GM08714 (cell line): ENCODE results near the gene PDE3B.
A peak's percentile ranks its signal among the peaks of the same experiment; 100 is the strongest.

Experiments used
- H3K4me3 ChIP-seq: fragments of 200-500 bp; sonication (Bioruptor generic); 2 replicates; pipeline ENCODE4 v1.5.1; 2014; ENCODE audit warnings: mild to moderate bottlenecking, low read length, inconsistent platforms
- ZNF274 ChIP-seq: IDR thresholded peaks from 2 replicates; pipeline ENCODE4 v1.6.1; 2012; ENCODE audit warnings: mild to moderate bottlenecking, low read depth, low read length

Gene PDE3B

GRCh38 chr11:14884667-14885273 is 241.2 kb downstream of the PDE3B start:
- no peak for TF ChIP-seq ZNF274
- no peak overlapping the region for H3K4me3 ChIP-seq

- TF ChIP-seq ZNF274: no peak
- H3K4me3 ChIP-seq: no peak overlapping the region
These were observed 242.9 kb downstream of the PDE3B start for GRCh38 chr11:14886513-14886912.

GRCh38 chr11:14891143-14892035 is 247.8 kb downstream of the PDE3B start:
- no peak for TF ChIP-seq ZNF274
- H3K4me3 ChIP-seq: peak overlapping the region; percentile 63; the same call in 1 of the 2 replicates

- H3K4me3 ChIP-seq: peak within 1 kb of the TSS; percentile 63; the same call in 1 of the 2 replicates
These were observed 248.5 kb downstream of the PDE3B start, which contains the start of gene CYP2R1 for GRCh38 chr11:14892036-14892556. TSS of gene CYP2R1 (minus strand) at chr11:14892231. CDS start at chr11:14892205, 26 bp downstream.

GRCh38 chr11:14892577-14892976 is 249.0 kb downstream of the PDE3B start:
- no peak for TF ChIP-seq ZNF274

More at GRCh38 chr11:14892036-14892556, 248.5 kb downstream of the PDE3B start, which contains the start of gene CYP2R1:
- TF ChIP-seq ZNF274: no peak

GRCh38 chr11:14894657-14895598 is 251.3 kb downstream of the PDE3B start:
- H3K4me3 ChIP-seq: no peak overlapping the region
- TF ChIP-seq ZNF274: no peak

More at GRCh38 chr11:14892577-14892976, 249.0 kb downstream of the PDE3B start:
- H3K4me3 ChIP-seq: peak overlapping the region; percentile 63; the same call in 1 of the 2 replicates

GRCh38 chr11:14898355-14898754 is 254.8 kb downstream of the PDE3B start:
- TF ChIP-seq ZNF274: no peak
- H3K4me3 ChIP-seq: no peak overlapping the region

- H3K4me3 ChIP-seq: no peak overlapping the region
- TF ChIP-seq ZNF274: no peak
These were observed 255.3 kb downstream of the PDE3B start for GRCh38 chr11:14898906-14899305.

GRCh38 chr11:14902650-14903350 is 259.2 kb downstream of the PDE3B start:
- no peak for TF ChIP-seq ZNF274
- H3K4me3 ChIP-seq: no peak overlapping the region

- TF ChIP-seq ZNF274: no peak
- H3K4me3 ChIP-seq: peak overlapping the region; percentile 63; the same call in 1 of the 2 replicates
These were observed 261.1 kb downstream of the PDE3B start for GRCh38 chr11:14904745-14905103.

GRCh38 chr11:14905104-14906033 is 261.8 kb downstream of the PDE3B start:
- TF ChIP-seq ZNF274: no peak
- peak overlapping the region; percentile 63; the same call in 1 of the 2 replicates for H3K4me3 ChIP-seq

- H3K4me3 ChIP-seq: no peak overlapping the region
- no peak for TF ChIP-seq ZNF274
These were observed 263.0 kb downstream of the PDE3B start for GRCh38 chr11:14906578-14906977.

- H3K4me3 ChIP-seq: no peak overlapping the region
- TF ChIP-seq ZNF274: no peak
These were observed 263.4 kb downstream of the PDE3B start for GRCh38 chr11:14906993-14907392.
